Uterus (tissue), 2 donors: ENCODE results near the gene FRRS1.
"Not testable (repeated sequence)": the region's sequence is repeated elsewhere in the genome, so short reads cannot be mapped to it uniquely, and the experiment has no call there.

Experiments
- POLR2A ChIP-seq, 2 donors: fragments of 450-650 bp; IDR thresholded peaks; one replicate each; pipeline ENCODE4 v1.6.1; 2016; ENCODE audit warnings: antibody characterized with exemption in 2 of 2, mild to moderate bottlenecking in 1 of 2, moderate library complexity in 1 of 2
- TF ChIP-seq, protein P1 (sequence below), 4 experiments: fragments of 200-600 bp in 2 of 4; fragments of 450-650 bp in 2 of 4; sonication (generic) in 2 of 4; IDR thresholded peaks; one replicate each; pipeline ENCODE4 v1.5.1; 2016 to 2019; ENCODE audit warnings: antibody characterized with exemption in 4 of 4, mild to moderate bottlenecking in 2 of 4, moderate library complexity in 1 of 4

DNA sequence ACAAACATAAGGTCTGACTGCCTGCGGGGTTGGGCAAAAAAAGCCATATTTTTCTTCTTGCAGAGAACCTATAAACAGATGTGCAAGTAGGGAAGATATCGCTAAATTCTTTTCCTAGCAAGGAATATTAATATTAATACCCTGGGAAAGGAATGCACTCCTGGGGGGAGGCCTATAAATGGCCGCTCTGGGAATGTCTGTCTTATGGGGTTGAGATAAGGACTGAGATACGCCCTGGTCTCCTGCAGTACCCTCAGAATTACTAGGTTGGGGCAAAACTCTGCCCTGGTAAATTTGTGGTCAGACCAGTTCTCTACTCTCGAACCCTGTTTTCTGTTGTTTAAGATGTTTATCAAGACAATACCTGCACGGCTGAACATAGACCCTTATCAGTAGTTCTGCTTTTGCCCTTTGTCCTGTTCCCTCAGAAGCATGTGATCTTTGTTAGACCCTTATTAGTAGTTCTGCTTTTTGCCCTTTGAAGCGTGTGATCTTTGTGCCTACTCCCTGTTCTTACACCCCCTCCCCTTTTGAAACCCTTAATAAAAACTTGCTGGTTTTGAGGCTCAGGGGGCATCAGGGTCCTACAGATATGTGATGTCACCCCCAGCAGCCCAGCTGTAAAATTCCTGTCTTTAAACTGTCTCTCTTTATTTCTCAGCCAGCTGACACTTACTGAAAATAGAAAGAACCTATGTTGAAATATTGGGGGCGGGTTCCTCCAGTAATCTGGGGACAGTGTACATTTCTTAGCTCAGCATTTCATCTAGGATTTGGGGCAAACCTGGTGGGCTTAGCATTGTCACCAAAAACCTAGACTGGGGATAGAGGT, 7.5 kb downstream of the FRRS1 start:
- TF ChIP-seq, protein P1, sequence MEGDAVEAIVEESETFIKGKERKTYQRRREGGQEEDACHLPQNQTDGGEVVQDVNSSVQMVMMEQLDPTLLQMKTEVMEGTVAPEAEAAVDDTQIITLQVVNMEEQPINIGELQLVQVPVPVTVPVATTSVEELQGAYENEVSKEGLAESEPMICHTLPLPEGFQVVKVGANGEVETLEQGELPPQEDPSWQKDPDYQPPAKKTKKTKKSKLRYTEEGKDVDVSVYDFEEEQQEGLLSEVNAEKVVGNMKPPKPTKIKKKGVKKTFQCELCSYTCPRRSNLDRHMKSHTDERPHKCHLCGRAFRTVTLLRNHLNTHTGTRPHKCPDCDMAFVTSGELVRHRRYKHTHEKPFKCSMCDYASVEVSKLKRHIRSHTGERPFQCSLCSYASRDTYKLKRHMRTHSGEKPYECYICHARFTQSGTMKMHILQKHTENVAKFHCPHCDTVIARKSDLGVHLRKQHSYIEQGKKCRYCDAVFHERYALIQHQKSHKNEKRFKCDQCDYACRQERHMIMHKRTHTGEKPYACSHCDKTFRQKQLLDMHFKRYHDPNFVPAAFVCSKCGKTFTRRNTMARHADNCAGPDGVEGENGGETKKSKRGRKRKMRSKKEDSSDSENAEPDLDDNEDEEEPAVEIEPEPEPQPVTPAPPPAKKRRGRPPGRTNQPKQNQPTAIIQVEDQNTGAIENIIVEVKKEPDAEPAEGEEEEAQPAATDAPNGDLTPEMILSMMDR (IDR thresholded peaks at IDR 0.05): not testable (repeated sequence)
- not testable (repeated sequence) for TF ChIP-seq POLR2A (IDR thresholded peaks at IDR 0.05)
